HepG2 (cell line): Measurements from ENCODE around the gene NT5DC4. TPM values are rescaled to one million over a fixed set of nuclear protein-coding genes. Genes with fewer than 3 reads are reported as not detected.

Experiments used
- BRD4 ChIP-seq: sonication (generic); formaldehyde crosslinking; IDR thresholded peaks from 2 replicates; pipeline ENCODE4 v1.4.0; 2020; ENCODE audit warnings: missing genetic modification reagents
- EEA1 ChIP-seq: sonication (generic); formaldehyde crosslinking; IDR thresholded peaks from 2 replicates; pipeline ENCODE4 v1.5.1; 2020; ENCODE audit warnings: mild to moderate bottlenecking, missing genetic modification reagents, borderline replicate concordance
- GLI4 ChIP-seq: sonication (generic); formaldehyde crosslinking; IDR thresholded peaks from 2 replicates; pipeline ENCODE4 v1.5.1; 2020; ENCODE audit warnings: missing genetic modification reagents, mild to moderate bottlenecking, moderate library complexity, borderline replicate concordance
- GZF1 ChIP-seq: sonication (generic); formaldehyde crosslinking; IDR thresholded peaks from 2 replicates; pipeline ENCODE4 v1.5.1; 2020; ENCODE audit warnings: mild to moderate bottlenecking, missing genetic modification reagents
- IRF2 ChIP-seq: IDR thresholded peaks from 2 replicates; pipeline ENCODE4 v1.6.1; 2018; ENCODE audit warnings: missing genetic modification reagents, missing compliant biosample characterization
- MAFF ChIP-seq: IDR thresholded peaks from 2 replicates; pipeline ENCODE4 v1.6.1; 2011; ENCODE audit warnings: low read depth, low read length, improper control_type of control experiment
- NFE2L1 ChIP-seq: sonication (generic); formaldehyde crosslinking; IDR thresholded peaks from 2 replicates; pipeline ENCODE4 v1.4.0; 2020; ENCODE audit warnings: missing genetic modification reagents, mild to moderate bottlenecking, borderline replicate concordance
- NPAS2 ChIP-seq: sonication (generic); formaldehyde crosslinking; IDR thresholded peaks from 2 replicates; pipeline ENCODE4 v1.8.0; 2022; ENCODE audit warnings: mild to moderate bottlenecking, missing genetic modification reagents, borderline replicate concordance
- PAWR ChIP-seq: sonication (generic); formaldehyde crosslinking; IDR thresholded peaks from 2 replicates; pipeline ENCODE4 v1.4.0; 2020; ENCODE audit warnings: missing genetic modification reagents, mild to moderate bottlenecking, borderline replicate concordance
- PTBP1 ChIP-seq: fragments of 200-400 bp; formaldehyde crosslinking; IDR thresholded peaks from 2 replicates; pipeline ENCODE4 v1.6.1; 2018; ENCODE audit warnings: low read length, low read depth; ENCODE audit not compliant: poor library complexity, severe bottlenecking
- SATB2 ChIP-seq: sonication (generic); formaldehyde crosslinking; IDR thresholded peaks from 2 replicates; pipeline ENCODE4 v1.5.0; 2020; ENCODE audit warnings: missing genetic modification reagents
- SNAPC4 ChIP-seq: sonication (generic); formaldehyde crosslinking; IDR thresholded peaks from 2 replicates; pipeline ENCODE4 v1.4.0; 2020; ENCODE audit warnings: mild to moderate bottlenecking, missing genetic modification reagents
- SPEN ChIP-seq: sonication (generic); formaldehyde crosslinking; IDR thresholded peaks from 2 replicates; pipeline ENCODE4 v1.5.1; 2020; ENCODE audit warnings: low read depth, mild to moderate bottlenecking, missing genetic modification reagents
- ZNF205 ChIP-seq: IDR thresholded peaks from 2 replicates; pipeline ENCODE4 v1.6.1; 2018; ENCODE audit warnings: missing biosample characterization, missing genetic modification reagents
- ZNF225 ChIP-seq: sonication (generic); formaldehyde crosslinking; IDR thresholded peaks from 2 replicates; pipeline ENCODE4 v1.4.0; 2020; ENCODE audit warnings: mild to moderate bottlenecking, missing genetic modification reagents
- ZNF343 ChIP-seq: sonication (generic); formaldehyde crosslinking; IDR thresholded peaks from 2 replicates; pipeline ENCODE4 v1.4.0; 2020; ENCODE audit warnings: mild to moderate bottlenecking, missing genetic modification reagents
- ZNF530 ChIP-seq: sonication (generic); formaldehyde crosslinking; IDR thresholded peaks from 2 replicates; pipeline ENCODE4 v1.5.0; 2020; ENCODE audit warnings: low read depth, mild to moderate bottlenecking, missing genetic modification reagents
- ZNF615 ChIP-seq: sonication (generic); formaldehyde crosslinking; IDR thresholded peaks from 2 replicates; pipeline ENCODE4 v1.5.0; 2020; ENCODE audit warnings: mild to moderate bottlenecking, missing genetic modification reagents, borderline replicate concordance
- ZNF672 ChIP-seq: sonication (generic); formaldehyde crosslinking; IDR thresholded peaks from 2 replicates; pipeline ENCODE4 v1.8.1; 2022; ENCODE audit warnings: missing genetic modification reagents
- ZNF891 ChIP-seq: sonication (generic); formaldehyde crosslinking; IDR thresholded peaks from 2 replicates; pipeline ENCODE4 v1.5.0; 2020; ENCODE audit warnings: mild to moderate bottlenecking, missing genetic modification reagents
- polyA plus RNA-seq, 8 experiments: library from polyadenylated mRNA; depleted of rRNA in 3 of 8; stranded (reverse) in 7 of 8; unstranded in 1 of 8; fragments of >200 nt; fragmentation: Illumina TruSeq in 4 of 8; extraction: Trizol in 4 of 8; gene quantifications; 2 replicates each; pipeline versions ENCODE4 v1.2.1 to v1.2.3, GENCODE V29; 2011 to 2016; ENCODE audit warnings: low read depth in 4 of 8, missing spikeins in 1 of 8, mixed read lengths in 1 of 8; ENCODE audit not compliant: insufficient read depth in 1 of 8
- total RNA-seq, 5 experiments: library from RNA; depleted of rRNA; stranded (reverse); fragments of >200 nt; fragmentation: Illumina TruSeq; extraction: Trizol; gene quantifications; 2 replicates each; pipeline ENCODE4 v1.2.3, GENCODE V29; 2016; ENCODE audit warnings: low read depth in 1 of 5
- TF ChIP-seq, protein P1 (sequence below): sonication (generic); formaldehyde crosslinking; IDR thresholded peaks from 2 replicates; pipeline ENCODE4 v1.8.0; 2022; ENCODE audit warnings: missing genetic modification reagents, mild to moderate bottlenecking, borderline replicate concordance
- TF ChIP-seq, protein P2 (sequence below): IDR thresholded peaks from 2 replicates; pipeline ENCODE4 v1.6.1; 2016; ENCODE audit warnings: mild to moderate bottlenecking, missing biosample characterization, missing genetic modification reagents

Gene NT5DC4
- total and polyA plus RNA-seq, 2 of the 13 experiments (the other 11 are each of a cell fraction or from before 2014, with no cell fraction given) = 0.04 to 4.2 TPM

DNA sequence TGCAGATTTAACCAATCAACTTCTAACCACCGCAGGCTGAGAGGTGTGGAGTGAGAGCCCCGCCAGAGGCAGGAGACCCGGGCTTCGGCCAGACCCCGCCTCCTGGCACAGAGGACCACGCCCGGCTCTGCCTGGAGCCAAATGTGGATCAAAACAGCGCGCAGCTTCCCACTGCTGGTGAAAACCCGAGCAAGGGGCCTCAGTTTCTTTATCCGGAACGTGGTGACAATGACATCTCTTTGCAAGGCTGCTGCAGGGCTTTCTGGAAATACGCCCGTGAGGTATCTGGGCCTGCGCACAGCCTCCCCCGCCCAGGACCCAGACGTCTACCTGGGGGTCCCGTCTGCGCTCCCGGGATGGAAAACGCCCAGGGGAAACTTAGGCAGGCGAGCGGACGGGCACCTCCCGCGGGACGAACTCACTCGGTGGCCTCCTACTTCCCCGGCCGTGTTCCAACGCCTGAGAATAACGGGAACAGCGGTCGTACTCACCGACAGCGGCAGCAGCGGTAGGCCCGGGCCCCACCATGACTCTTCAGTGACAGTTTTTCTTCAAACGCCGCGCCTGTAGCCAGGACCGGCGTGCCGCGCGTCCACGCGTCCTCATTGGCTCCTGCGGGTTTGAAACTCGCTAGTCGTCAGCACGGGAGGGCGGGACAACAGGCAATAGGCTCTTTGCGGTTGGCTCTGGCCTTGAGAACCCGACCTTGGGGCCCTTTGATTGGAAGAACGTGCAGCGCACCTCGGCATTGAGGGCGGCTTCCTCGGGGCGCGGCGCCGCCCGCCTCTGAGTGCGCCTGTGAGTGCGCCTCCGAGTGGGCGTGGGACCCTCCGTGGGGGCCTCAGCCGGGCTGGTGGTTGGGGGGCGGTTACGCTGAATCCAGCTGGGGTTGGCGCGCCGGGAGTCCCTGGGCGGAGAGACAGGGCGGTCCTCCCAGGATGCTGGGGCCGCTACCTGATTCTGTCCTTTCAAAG is 43.5 kb downstream of the NT5DC4 start, which contains the start of gene CKAP2L (continued):
- TF ChIP-seq, protein P1, sequence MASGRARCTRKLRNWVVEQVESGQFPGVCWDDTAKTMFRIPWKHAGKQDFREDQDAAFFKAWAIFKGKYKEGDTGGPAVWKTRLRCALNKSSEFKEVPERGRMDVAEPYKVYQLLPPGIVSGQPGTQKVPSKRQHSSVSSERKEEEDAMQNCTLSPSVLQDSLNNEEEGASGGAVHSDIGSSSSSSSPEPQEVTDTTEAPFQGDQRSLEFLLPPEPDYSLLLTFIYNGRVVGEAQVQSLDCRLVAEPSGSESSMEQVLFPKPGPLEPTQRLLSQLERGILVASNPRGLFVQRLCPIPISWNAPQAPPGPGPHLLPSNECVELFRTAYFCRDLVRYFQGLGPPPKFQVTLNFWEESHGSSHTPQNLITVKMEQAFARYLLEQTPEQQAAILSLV (CRISPR knock-in tag) = no peak; the same call in 1 of the 2 replicates
- TF ChIP-seq IRF2 (CRISPR knock-in tag) = 0 out of 2 replicates have a peak, but pooled peaks have one; percentile 62
- peak; percentile 55; the same call in 1 of the 2 replicates for TF ChIP-seq ZNF343 (CRISPR knock-in tag)
- peak; percentile 77; the same call in 1 of the 2 replicates for TF ChIP-seq ZNF672 (CRISPR knock-in tag)
- TF ChIP-seq ZNF205 (CRISPR knock-in tag) = peak; percentile 30; the same call in 1 of the 2 replicates
- TF ChIP-seq, protein P2, sequence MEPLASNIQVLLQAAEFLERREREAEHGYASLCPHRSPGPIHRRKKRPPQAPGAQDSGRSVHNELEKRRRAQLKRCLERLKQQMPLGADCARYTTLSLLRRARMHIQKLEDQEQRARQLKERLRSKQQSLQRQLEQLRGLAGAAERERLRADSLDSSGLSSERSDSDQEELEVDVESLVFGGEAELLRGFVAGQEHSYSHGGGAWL = no peak; the same call in 1 of the 2 replicates
- no peak for TF ChIP-seq EEA1 (CRISPR knock-in tag)
- TF ChIP-seq MAFF = no peak
- no peak for TF ChIP-seq PAWR (CRISPR knock-in tag)
- TF ChIP-seq GZF1 (CRISPR knock-in tag) = peak; percentile 63; the same call in 1 of the 2 replicates
- no peak for TF ChIP-seq ZNF615
- peak; percentile 84 for TF ChIP-seq ZNF891 (CRISPR knock-in tag)
- 0 out of 2 replicates have a peak, but pooled peaks have one; percentile 50 for TF ChIP-seq SATB2 (CRISPR knock-in tag)
- TF ChIP-seq SPEN = peak; percentile 87
- no peak for TF ChIP-seq PTBP1
- peak; percentile 24; the same call in 1 of the 2 replicates for TF ChIP-seq ZNF530 (CRISPR knock-in tag)
- peak; percentile 69; the same call in 1 of the 2 replicates for TF ChIP-seq SNAPC4 (CRISPR knock-in tag)
- TF ChIP-seq NFE2L1 = 0 out of 2 replicates have a peak, but pooled peaks have one; percentile 29
- TF ChIP-seq NPAS2 (CRISPR knock-in tag) = no peak
- peak; percentile 66; the same call in 1 of the 2 replicates for TF ChIP-seq ZNF225 (CRISPR knock-in tag)
- TF ChIP-seq BRD4 (CRISPR knock-in tag) = peak; percentile 40; the same call in 1 of the 2 replicates
- TF ChIP-seq GLI4 (CRISPR knock-in tag) = no peak
